GM18526 (cell line): ENCODE results near the gene GJB6.

Experiments
- POLR2A ChIP-seq: IDR thresholded peaks from 3 replicates; pipeline ENCODE4 v1.6.1; 2011; ENCODE audit not compliant: insufficient read length; ENCODE audit errors: extremely low read depth

The GJB6 gene

DNA sequence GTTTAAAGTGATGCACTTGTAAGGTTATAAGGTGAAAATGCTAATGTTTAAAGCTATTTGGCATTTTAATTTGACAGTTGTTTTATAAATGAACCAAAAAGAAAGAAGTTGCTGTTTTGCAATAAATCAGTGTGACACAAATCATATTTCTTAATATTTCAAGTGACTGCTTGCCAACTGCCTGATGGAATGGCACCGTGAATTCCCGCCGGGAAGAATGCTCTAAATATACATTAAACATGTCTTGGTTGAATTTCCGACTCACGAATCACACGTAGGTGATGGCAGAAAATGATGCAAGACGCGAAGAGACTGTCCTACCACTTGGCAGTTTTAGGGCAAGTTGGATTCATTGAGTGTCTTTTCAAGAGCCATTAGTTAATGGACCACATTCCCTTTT, 36.3 kb downstream of the GJB6 start:
- no peak for TF ChIP-seq POLR2A

DNA sequence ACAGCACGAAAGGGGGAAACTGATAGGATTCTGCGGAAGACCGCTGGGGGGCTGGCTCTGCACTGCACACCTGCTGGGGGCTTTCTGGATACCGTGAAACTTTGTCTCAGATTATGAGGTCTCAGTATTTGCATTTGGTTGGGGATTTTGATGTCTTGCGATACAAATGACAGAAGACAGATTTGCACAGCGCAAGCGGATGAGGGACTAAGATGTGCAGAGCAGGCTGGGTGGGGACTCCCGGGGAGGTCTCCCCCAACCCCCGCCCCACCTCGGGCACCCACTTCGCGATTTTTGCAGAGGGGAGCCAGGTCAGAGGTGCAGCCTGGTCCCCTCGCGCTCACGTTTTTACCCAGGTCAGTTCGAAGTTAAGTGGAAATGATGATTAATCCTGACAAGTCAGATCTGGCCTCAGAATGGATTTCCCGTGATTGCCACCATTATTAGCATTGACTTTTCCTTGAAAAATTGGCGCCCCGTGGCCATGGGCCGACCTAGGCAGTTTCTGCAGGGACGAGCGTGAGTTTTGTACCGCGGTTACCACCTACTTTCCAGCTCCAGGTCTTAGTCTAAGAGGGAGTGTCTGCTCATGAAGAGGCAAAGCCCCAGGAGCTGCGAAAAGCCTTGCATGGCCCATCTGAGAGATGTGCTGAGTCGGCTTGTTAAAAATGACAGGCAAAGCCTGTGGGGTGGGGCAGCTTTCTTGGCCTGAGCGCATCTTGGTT, 38.0 kb downstream of the GJB6 start:
- no peak for TF ChIP-seq POLR2A

DNA sequence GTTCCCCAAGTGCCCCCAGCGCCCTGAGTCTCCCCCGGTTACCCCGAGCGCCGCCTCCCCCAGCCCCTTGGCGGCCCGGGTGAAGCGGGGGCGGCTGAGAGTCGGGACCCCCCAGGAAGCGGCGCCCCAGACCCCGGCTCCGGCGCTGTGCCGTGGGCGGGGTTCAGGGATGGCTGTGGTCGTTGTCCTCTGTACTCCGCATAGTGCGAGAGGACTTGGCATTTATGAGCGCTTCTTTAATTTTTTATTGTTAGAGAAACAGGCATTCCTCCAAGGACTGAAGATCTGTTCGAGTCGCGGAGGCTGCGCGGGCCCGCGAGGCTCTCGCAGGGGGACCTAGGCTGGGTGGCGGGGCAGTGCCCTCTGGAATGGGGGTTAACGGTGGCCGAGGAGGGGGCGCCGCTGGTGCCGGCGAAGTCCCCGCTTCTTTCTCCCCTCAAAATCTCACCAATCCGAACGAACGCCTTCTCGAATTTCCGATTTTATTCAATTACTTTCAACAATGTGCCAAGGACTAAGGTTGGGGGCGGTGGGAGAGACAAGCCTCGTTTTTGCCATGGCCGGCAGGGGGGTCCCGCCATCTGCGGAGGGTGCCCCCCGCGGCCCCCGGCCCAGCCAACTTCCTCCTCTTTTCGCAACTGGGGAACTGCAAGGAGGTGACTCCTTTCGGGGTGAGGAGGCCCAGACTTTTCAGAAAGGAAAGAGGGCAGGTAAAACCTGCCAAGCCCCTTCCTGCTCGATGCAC, 38.8 kb downstream of the GJB6 start:
- TF ChIP-seq POLR2A: no peak

DNA sequence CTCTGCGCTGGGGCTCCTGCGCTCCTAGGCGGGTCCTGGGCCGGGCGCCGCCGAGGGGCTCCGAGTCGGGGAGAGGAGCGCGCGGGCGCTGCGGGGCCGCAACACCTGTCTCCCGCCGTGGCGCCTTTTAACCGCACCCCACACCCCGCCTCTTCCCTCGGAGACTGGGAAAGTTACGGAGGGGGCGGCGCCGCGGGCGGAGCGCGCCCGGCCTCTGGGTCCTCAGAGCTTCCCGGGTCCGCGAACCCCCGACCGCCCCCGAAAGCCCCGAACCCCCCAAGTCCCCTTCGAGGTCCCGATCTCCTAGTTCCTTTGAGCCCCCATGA, 39.3 kb downstream of the GJB6 start, which contains the start of gene GJB2:
GJB2 (minus strand) TSS at position 103 of the 326 bp plus-strand sequence. CDS start 3,357 bp downstream, outside the sequence.
- no peak for TF ChIP-seq POLR2A

DNA sequence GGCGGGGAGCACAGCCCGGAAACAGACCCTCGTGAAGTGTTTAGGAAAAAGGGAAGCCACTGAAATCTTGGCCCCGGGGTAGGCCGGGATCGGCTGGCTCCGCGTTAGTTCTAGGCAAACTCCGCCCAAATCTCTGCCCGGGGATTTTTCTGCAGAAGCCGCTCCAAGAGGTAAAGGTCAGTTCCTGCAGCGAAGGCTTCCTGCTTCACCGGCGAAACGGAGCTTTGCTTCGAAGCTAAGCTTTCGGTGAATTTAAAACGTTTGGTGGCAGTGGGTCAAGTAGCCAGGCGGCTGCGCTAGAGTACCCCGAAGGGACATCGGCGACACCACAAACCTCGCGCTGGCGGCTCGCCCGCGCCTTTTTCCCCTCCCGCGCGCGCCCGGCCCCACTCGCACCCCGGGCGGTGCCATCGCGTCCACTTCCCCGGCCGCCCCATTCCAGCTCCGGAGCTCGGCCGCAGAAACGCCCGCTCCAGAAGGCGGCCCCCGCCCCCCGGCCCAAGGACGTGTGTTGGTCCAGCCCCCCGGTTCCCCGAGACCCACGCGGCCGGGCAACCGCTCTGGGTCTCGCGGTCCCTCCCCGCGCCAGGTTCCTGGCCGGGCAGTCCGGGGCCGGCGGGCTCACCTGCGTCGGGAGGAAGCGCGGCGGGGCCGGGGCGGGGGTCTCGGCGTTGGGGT, 39.8 kb downstream of the GJB6 start:
- no peak for TF ChIP-seq POLR2A

DNA sequence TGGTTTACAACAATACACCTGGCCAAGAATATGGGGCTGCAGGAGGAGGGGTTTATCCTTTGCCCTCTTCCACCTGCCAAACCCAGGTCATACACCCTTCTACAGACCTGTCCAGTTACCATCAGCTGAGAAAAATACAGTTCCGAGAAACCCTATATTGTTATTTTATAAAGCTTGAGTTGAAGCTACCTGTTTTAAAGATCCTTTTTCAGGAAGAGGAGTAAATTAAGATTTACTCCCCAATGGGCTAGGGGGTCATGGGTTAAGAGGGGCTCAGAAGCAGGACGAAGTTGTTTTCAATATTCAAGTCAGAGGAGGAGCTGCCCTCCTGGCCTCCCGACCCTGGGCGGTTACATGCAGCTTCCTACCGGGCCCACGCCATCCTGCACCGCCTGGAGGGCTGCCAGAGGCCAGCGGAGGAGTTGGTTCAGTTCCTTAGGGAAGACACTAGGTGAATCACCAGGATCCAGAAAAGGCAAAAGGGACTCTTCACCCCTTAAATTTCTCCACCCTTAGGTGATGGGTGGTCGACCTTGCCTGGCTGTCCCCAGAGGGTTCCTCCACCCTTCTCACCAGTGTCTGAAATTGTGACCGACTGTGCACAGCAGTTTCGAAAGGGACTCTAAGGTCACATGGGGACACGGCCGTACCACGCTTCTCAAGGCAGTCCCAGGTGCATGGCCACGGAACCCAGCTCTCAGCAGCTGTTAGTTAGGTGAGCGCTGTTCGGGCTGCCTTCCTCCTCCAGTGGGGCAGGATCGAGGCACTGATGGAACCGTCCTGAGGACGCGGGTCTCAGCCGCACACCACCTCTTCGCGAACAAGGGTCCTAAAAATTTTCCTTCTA, 40.6 kb downstream of the GJB6 start:
- TF ChIP-seq POLR2A: no peak

DNA sequence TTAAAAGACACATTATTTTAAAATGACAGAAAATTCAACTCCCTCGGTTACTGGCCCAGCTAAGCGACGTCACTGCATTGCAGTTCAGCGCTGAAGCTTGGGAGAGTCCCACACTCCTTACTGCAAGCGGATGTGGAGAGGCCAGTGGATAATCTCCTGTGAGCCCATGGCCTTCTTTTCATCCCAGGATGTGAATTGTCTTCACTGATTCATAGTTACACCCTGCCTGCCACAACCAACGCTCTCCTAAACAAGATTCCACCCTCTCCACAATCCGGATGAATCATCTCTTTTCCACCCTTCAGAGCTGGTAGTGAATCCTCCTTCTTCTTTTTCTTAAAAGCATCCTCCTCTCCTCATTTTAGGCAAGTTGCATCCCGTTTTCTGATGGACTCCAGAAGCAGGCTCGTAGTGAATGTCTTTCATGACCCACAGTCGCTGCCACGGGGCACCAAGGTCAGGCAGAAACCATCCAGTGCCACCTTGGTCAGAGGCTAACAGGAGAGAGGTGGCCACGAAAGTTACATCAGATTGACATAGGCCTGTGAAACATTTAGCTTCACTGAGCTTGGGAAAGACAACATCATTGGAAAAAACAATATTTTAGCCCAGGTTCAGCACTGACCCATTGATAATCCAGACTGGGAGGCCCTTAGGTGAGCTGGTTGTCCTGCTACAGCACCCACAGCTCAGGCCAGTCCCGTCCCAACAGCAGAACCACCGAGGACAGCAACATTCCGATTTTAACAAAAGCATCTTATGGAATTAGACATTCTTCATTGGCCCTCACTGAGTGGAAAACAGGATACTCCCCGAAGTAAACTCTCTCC, 41.4 kb downstream of the GJB6 start:
- TF ChIP-seq POLR2A: no peak

DNA sequence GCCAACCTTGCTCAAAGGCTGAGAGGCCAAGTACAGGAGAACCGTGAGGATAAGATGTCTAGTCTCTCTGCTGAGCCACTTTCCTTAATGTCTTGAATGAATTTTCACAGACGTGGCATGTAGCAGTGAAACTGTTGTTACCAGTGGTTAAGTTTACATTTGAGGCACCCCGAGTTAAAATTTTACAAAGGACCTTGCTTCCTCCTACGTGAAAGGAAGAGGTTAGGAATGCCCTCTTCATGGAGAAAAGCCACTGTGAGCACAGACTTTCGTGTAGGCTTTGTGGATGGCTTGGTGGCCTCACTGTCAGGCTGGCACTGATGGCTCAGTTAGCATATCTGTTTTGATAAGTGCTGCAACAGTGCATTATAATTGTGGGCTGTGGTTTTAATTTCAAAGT, 42.0 kb downstream of the GJB6 start:
- no peak for TF ChIP-seq POLR2A

DNA sequence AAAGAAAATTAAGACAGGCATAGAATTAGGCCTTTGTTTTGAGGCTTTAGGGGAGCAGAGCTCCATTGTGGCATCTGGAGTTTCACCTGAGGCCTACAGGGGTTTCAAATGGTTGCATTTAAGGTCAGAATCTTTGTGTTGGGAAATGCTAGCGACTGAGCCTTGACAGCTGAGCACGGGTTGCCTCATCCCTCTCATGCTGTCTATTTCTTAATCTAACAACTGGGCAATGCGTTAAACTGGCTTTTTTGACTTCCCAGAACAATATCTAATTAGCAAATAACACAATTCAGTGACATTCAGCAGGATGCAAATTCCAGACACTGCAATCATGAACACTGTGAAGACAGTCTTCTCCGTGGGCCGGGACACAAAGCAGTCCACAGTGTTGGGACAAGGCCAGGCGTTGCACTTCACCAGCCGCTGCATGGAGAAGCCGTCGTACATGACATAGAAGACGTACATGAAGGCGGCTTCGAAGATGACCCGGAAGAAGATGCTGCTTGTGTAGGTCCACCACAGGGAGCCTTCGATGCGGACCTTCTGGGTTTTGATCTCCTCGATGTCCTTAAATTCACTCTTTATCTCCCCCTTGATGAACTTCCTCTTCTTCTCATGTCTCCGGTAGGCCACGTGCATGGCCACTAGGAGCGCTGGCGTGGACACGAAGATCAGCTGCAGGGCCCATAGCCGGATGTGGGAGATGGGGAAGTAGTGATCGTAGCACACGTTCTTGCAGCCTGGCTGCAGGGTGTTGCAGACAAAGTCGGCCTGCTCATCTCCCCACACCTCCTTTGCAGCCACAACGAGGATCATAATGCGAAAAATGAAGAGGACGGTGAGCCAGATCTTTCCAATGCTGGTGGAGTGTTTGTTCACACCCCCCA, 43.2 kb downstream of the GJB6 start:
- TF ChIP-seq POLR2A: no peak

DNA sequence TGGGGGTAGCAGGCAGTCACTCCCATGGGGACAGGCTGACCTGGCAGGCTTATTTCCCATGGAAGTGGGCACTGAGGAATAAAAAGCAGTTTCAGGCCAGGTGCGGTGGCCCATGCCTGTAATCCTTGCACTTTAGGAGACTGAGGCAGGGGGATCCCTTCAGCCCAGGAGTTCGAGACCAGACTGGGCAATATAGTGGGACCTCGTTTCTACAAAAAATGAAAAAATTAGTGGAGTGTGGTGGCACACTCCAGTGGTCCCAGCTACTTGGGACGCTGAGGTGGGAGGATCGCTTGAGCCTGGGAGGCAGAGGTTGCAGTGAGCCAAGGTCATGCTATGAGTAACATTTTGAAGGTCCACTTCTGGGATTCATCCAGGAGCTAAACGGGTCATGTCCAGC, 45.3 kb downstream of the GJB6 start:
- no peak for TF ChIP-seq POLR2A

DNA sequence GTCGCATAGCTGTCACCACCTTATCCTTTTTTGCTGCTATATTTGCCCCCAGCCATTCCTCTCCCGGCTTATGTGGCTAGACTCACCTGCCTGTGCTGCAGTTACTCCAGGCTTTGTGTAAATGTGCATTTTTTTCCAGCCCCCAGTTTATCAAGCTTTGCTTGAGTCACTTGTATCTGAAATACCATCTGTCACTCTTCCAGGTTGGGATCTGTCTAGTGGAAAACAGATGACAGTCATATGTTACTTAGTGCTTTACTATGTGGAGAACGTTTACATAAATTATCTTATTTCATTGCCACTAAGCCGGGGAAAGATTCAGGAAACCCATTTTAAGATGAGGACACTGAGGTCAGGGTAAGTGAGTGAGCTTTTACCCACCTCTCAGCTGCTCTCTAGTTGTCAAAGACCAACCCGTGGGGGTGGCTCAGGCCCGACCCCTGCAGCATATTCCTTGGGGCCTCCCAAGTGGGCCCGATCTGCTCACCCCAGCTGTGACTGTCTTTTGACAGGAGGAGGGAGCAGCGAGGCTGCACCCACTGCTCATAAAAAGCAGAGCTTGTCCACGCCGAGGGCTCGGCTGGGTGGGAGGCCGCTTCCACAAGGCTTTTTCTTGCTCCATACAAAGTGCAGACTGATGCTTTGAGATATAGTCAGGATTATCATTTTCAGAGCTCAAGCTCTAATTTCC, 46.6 kb downstream of the GJB6 start:
- TF ChIP-seq POLR2A: no peak

DNA sequence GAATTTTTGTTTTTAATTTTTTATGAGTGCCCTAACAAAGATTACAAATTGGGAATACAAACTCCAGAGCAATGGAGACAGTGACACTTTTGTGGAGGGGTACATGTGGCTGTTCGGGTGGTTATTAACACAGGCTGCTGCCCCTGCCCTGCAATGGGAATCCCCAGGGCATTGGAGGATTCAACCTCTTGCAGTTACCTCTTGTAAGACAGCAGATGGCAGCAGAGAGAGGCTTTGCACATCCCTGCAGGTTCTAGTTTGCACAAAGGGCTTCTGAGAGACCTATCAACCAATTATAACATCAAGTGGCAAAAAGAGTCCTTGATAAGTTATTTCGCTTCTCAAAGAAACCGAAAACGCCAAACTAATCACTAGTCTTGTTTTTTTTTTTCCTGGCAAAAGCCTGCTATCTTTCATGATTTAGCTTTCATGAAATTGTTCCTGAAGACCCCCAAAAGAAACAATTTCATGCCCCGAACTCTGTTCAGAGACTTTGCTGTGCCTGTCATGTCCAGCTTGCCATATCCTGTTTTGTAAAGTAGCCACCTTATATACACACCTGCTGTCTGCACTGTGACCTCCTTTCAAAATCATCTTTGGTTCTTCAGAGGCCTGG, 49.8 kb downstream of the GJB6 start:
- TF ChIP-seq POLR2A: no peak

DNA sequence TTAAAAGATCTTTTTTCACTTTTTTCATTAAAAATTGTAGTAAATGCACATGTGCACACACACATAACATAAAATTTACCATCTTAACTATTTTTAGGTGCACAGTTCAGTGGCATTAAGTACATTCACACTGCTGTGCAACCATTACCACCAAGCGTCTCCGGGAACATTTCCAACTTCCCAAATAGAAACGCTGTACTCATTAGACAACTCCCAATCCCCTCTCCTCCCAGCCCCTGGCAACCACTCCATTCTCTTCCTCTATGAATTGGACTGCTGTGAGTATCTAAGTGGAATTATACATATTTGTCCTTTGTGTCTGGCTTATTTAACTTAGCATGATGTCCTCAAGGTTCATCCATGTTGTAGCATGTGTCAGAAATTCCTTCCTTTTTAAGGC, 50.9 kb downstream of the GJB6 start:
- TF ChIP-seq POLR2A: no peak

DNA sequence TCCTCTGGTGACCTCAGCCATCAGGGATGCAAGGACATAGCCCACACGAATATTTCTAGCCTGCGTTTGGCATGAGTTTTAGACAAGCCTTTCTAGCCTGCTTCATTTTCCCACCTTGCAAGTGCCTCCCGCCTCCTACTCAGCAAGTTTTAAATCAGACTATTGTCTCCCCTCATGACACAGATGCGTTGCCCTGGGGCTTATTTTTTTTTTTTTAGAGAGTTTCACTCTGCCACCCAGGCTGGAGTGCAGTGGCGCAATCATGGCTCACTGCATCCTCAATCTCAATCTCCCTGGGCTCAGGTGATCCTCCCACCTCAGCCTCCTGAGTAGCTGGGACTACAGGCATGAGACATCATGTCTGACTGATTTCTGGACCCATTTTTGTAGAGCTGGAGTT, 54.0 kb downstream of the GJB6 start:
- TF ChIP-seq POLR2A: no peak
